ENCODE data around the gene FAAP24.
"Not testable (repeated sequence)": the region's sequence is repeated elsewhere in the genome, so short reads cannot be mapped to it uniquely, and the experiment has no call there.

DNA sequence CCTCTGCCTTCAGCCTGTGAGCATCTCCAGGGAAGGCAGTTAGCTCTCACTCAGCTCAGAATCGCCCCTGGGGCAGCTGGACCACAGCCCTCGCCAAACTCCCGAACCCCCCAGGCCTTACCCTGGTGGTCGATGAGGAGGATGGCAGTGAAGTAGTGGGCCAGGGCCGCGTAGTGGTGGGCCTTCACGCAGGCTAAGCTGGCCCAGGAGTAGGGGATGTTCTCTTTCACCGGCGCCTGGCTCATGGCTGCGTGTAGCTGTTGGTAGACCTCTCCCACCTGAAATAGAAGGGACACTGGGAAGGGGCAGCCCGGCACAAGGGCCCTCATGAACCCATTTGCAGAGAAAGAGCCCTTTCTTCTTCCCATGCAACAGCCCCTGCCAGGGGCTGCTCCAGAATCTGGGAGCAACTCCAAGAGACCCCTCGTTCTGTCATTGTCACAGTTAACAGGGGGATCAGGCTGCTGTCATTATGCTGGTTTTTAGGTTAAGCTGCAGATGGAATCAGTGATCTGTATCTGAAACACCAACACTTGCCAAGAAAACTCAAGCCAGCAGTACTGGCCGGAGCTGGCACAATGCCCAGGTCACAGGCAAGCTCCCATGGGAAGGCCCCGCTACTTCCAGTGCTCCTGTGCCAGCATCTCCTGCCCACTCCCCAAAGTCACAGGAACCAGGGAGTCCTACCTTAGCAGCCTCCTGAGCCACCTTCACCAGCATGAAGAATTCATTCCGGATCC, 30.3 kb downstream of the FAAP24 start:
- not testable (repeated sequence) for TF ChIP-seq POLR2AphosphoS5 (IDR thresholded peaks at IDR 0.05; ENCODE audit: low read depth, low read length); TAF1 (IDR thresholded peaks at IDR 0.05; ENCODE audit: low read depth, low read length); POLR2A (IDR thresholded peaks at IDR 0.05; ENCODE audit: low read depth, low read length); PAX5 (IDR thresholded peaks at IDR 0.05; ENCODE audit: insufficient read depth, low read length, severe bottlenecking); POU2F2 (IDR thresholded peaks at IDR 0.05; ENCODE audit: low read depth, low read length)
